ENCODE data around the gene ERICH3. TPM values are rescaled to one million over a fixed set of nuclear protein-coding genes. Genes with fewer than 3 reads are reported as not detected.

Gene ERICH3
- total RNA-seq, 1 experiment from 2014 or later: not detected

GRCh38 chr1:74686928-74687327 is 13.3 kb upstream of the ERICH3 start:
- H3K79me1 ChIP-seq (ENCODE audit: insufficient read depth, low read depth, low read length, poor library complexity, severe bottlenecking): no peaks in the 10 kb centered on the region
- TF ChIP-seq CTCF (conservative IDR thresholded peaks at IDR 0.05): no peak
- no peaks in the 10 kb centered on the region for H4K20me1 ChIP-seq (ENCODE audit: control insufficient read depth, insufficient read depth, insufficient read length)
- H3K23me2 ChIP-seq (ENCODE audit: insufficient read length, low read depth, low read length, poor library complexity, severe bottlenecking): no peaks in the 10 kb centered on the region
- no peaks in the 10 kb centered on the region; a peak in 1 of 5 replicates for H3K9me3 Mint-ChIP-seq
- H3K4me1 Mint-ChIP-seq: peaks cover 4% of the 10 kb centered on the region in 2 experiments; a peak in 3 of 4 replicates
- H3K18ac ChIP-seq (ENCODE audit: insufficient read length, low read depth, low read length): no peak overlapping the region
- H3K23ac ChIP-seq (ENCODE audit: insufficient read length, low read depth, low read length): no peak overlapping the region
- H3K9ac ChIP-seq (ENCODE audit: extremely low read depth, insufficient read length, low read length): no peak overlapping the region
- H4K91ac ChIP-seq (ENCODE audit: insufficient read length, low read depth, low read length): no peak overlapping the region
- no peaks in the 10 kb centered on the region for H3K79me2 ChIP-seq (ENCODE audit: insufficient read depth, low read length)
- no peak overlapping the region for H3K56ac ChIP-seq (ENCODE audit: insufficient read length, low read depth, low read length)
- H3K14ac ChIP-seq (ENCODE audit: insufficient read depth, low read length): no peak overlapping the region
- no peak overlapping the region for H3K27ac Mint-ChIP-seq
- no peak overlapping the region for H4K8ac ChIP-seq (replicated peaks; ENCODE audit: insufficient read length, low read depth, low read length)
- no peak overlapping the region for H2BK5ac ChIP-seq (ENCODE audit: insufficient read length, low read length)
- H3K27me3 ChIP-seq (ENCODE audit: insufficient read depth, low read length): no peaks in the 10 kb centered on the region
- no peak overlapping the region for H3K27ac ChIP-seq (ENCODE audit: insufficient read length, low read depth, low read length)
- H3K4me2 ChIP-seq (ENCODE audit: insufficient read depth, insufficient read length, low read length): no peak overlapping the region
- H3K27me3 Mint-ChIP-seq (ENCODE audit: low read depth): no peaks in the 10 kb centered on the region
- H3K9me3 ChIP-seq (ENCODE audit: control insufficient read depth, low read depth, low read length): no peaks in the 10 kb centered on the region
- no peak overlapping the region for H3K4me3 Mint-ChIP-seq
- H3T11ph ChIP-seq (ENCODE audit: low read length): no peak overlapping the region
- H3K4me1 ChIP-seq (ENCODE audit: insufficient read depth, low read length): no peaks in the 10 kb centered on the region
- no peak overlapping the region for H2AK5ac ChIP-seq (ENCODE audit: insufficient read length, low read length)
- WGBS (ENCODE audit: extremely low coverage, insufficient read length, low lambda C conversion rate): no CpG with 5 or more reads among the region's 4 CpGs
- DNase-seq: no peak
- H2BK120ac ChIP-seq (ENCODE audit: low read depth, low read length, poor library complexity, severe bottlenecking): no peak overlapping the region
- no peak overlapping the region for H2AFZ ChIP-seq (ENCODE audit: low read length)
- no peak overlapping the region for H3K4ac ChIP-seq (ENCODE audit: low read depth, low read length)
- H2BK12ac ChIP-seq (ENCODE audit: insufficient read length, low read depth, low read length): no peak overlapping the region
- no peaks in the 10 kb centered on the region for H3K36me3 Mint-ChIP-seq (ENCODE audit: insufficient read depth in 1 of 3, low read depth in 3 of 3)
- no peak overlapping the region for H4K5ac ChIP-seq (ENCODE audit: insufficient read length, low read depth, low read length)
- no peak overlapping the region for H2BK20ac ChIP-seq (ENCODE audit: low read depth, low read length, poor library complexity, severe bottlenecking)
- H2BK15ac ChIP-seq (ENCODE audit: low read depth, low read length): no peak overlapping the region

Measured in H9 (cell line).